ENCODE data around the gene BST1. TPM values are rescaled to one million over a fixed set of nuclear protein-coding genes. Genes with fewer than 3 reads are reported as not detected.

Gene BST1
- total and polyA plus RNA-seq, 2 donors (not counting 1 experiment from before 2014, with no cell fraction given): 15.7 to 48.8 TPM

DNA sequence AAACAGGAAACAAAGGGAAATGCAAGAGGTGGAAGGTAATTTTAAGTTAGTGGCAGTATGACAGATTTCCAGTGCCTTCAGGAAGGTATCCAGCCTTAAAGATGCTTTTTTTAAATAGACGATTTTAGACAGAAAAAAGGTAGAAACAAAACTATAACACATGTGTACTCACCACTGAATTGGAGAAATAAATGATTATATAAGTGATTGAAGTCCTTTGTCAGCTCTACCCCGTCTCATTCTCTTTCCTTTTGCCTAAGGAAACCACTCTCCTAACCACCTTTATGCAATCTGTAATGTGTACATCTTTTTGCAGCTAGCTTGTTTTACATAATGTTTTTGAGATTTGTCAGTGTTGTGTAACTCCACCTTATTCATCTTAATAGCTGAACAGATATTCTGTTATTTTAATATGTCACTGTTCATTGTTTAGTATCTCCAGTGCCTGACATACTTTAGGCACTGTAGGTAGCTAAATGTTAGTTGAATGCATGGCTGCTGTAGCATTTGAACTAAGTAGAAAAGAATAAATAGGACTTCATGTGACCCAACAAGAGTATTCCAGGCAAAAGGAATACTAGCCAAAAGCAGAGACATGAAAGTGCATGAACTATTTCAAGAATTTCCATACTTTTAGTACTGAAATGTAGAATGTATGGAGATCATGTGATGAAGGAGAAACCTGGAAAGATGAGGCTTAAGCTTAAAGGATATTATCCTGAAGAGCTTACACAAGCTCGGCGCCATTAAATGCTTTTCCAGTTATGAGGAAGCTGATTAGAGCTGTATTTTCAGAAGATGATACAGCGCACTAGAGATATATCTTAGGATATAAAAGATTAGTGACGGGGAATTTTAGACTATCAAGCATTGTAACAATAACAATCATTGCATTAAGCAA, 20.4 kb upstream of the BST1 start:
- Histone ChIP-seq H3K27me3 (ENCODE audit: control insufficient read depth, insufficient read depth, low read length) (no peaks in the 10 kb centered on the region), H3K9me3 (ENCODE audit: control insufficient read depth, insufficient read depth, low read depth, low read length) (no peaks in the 10 kb centered on the region), H3K27ac (ENCODE audit: insufficient read depth, low read length) (peak overlapping the region; percentile 92), H3K9ac (ENCODE audit: insufficient read depth, low read length) (peak overlapping the region; percentile 89), H4K20me1 (ENCODE audit: control insufficient read depth, extremely low read depth, insufficient read depth, low read length) (no peaks in the 10 kb centered on the region), H3K36me3 (ENCODE audit: control insufficient read depth, insufficient read depth, low read length) (peaks cover 3% of the 10 kb centered on the region), H3K4me2 (ENCODE audit: extremely low read depth, insufficient read depth, low read length) (peak overlapping the region; percentile 83), H3K4me3 (replicated peaks in 1 of 4; ENCODE audit: control extremely low read depth in 1 of 4, insufficient read depth in 1 of 4, low read depth in 3 of 4, low read length in 4 of 4) (peak overlapping the region; percentile 80 to 96 (median 82)), H2AFZ (ENCODE audit: low read length) (no peak overlapping the region), H3K79me2 (ENCODE audit: control insufficient read depth, insufficient read depth, low read length) (peaks cover 72% of the 10 kb centered on the region), H3K4me1 (ENCODE audit: control insufficient read depth, extremely low read depth, insufficient read depth, low read length) (peaks cover 9% of the 10 kb centered on the region)
- DNase-seq (ENCODE audit: low read depth in 2 of 2): no peak
- TF ChIP-seq EZH2 (IDR thresholded peaks at IDR 0.05; ENCODE audit: low read length, missing control alignments) (no peak), CTCF (conservative IDR thresholded peaks at IDR 0.05 in 1 of 2, IDR thresholded peaks at IDR 0.05 in 1 of 2; ENCODE audit: low read depth in 1 of 2, low read length in 2 of 2) (no peak)

DNA sequence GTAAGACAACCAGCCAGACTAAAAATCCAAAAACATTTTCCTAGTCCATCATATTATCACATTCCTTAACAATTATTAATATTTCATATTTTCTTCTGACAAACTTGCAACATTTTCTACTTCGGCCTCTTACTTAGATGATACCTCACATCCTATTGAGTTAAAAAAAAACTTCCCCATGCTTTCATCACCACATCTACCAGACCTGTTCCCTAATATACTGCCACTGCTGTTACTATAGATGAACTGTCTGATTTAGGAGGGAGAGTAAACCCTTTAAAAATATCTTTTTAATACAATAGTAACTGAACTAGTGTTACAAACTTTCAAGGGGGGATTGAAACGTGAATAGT, 19.7 kb upstream of the BST1 start:
- H3K4me2 ChIP-seq (ENCODE audit: extremely low read depth, insufficient read depth, low read length): peak overlapping the region; percentile 83
- peaks cover 3% of the 10 kb centered on the region for H3K36me3 ChIP-seq (ENCODE audit: control insufficient read depth, insufficient read depth, low read length)
- peaks cover 5% of the 10 kb centered on the region for H3K4me1 ChIP-seq (ENCODE audit: control insufficient read depth, extremely low read depth, insufficient read depth, low read length)
- H3K27ac ChIP-seq (ENCODE audit: insufficient read depth, low read length): peak overlapping the region; percentile 92
- no peaks in the 10 kb centered on the region for H3K27me3 ChIP-seq (ENCODE audit: control insufficient read depth, insufficient read depth, low read length)
- TF ChIP-seq CTCF (conservative IDR thresholded peaks at IDR 0.05 in 1 of 2, IDR thresholded peaks at IDR 0.05 in 1 of 2; ENCODE audit: low read depth in 1 of 2, low read length in 2 of 2) (no peak), EZH2 (IDR thresholded peaks at IDR 0.05; ENCODE audit: low read length, missing control alignments) (no peak)
- no peaks in the 10 kb centered on the region for H3K9me3 ChIP-seq (ENCODE audit: control insufficient read depth, insufficient read depth, low read depth, low read length)
- no peak overlapping the region for H3K9ac ChIP-seq (ENCODE audit: insufficient read depth, low read length)
- peak overlapping the region; percentile 80 to 96 (median 82) for H3K4me3 ChIP-seq (replicated peaks in 1 of 4; ENCODE audit: control extremely low read depth in 1 of 4, insufficient read depth in 1 of 4, low read depth in 3 of 4, low read length in 4 of 4)
- no peak overlapping the region for H2AFZ ChIP-seq (ENCODE audit: low read length)
- no peaks in the 10 kb centered on the region for H4K20me1 ChIP-seq (ENCODE audit: control insufficient read depth, extremely low read depth, insufficient read depth, low read length)
- peaks cover 67% of the 10 kb centered on the region for H3K79me2 ChIP-seq (ENCODE audit: control insufficient read depth, insufficient read depth, low read length)
- DNase-seq (ENCODE audit: low read depth in 2 of 2): no peak

- TF ChIP-seq EZH2 (IDR thresholded peaks at IDR 0.05; ENCODE audit: low read length, missing control alignments): no peak
- Histone ChIP-seq H3K4me1 (ENCODE audit: control insufficient read depth, extremely low read depth, insufficient read depth, low read length) (peaks cover 5% of the 10 kb centered on the region), H3K4me3 (replicated peaks in 1 of 4; ENCODE audit: control extremely low read depth in 1 of 4, insufficient read depth in 1 of 4, low read depth in 3 of 4, low read length in 4 of 4) (no peak overlapping the region), H3K79me2 (ENCODE audit: control insufficient read depth, insufficient read depth, low read length) (peaks cover 55% of the 10 kb centered on the region), H4K20me1 (ENCODE audit: control insufficient read depth, extremely low read depth, insufficient read depth, low read length) (no peaks in the 10 kb centered on the region), H2AFZ (ENCODE audit: low read length) (no peak overlapping the region), H3K9ac (ENCODE audit: insufficient read depth, low read length) (no peak overlapping the region), H3K36me3 (ENCODE audit: control insufficient read depth, insufficient read depth, low read length) (peaks cover 3% of the 10 kb centered on the region), H3K4me2 (ENCODE audit: extremely low read depth, insufficient read depth, low read length) (no peak overlapping the region), H3K9me3 (ENCODE audit: control insufficient read depth, insufficient read depth, low read depth, low read length) (no peaks in the 10 kb centered on the region), H3K27ac (ENCODE audit: insufficient read depth, low read length) (no peak overlapping the region), H3K27me3 (ENCODE audit: control insufficient read depth, insufficient read depth, low read length) (no peaks in the 10 kb centered on the region)
- no peak for DNase-seq (ENCODE audit: low read depth in 2 of 2)
Measured at GRCh38 chr4:15684498-15684897, 18.4 kb upstream of the BST1 start.
